H1 (cell line): ENCODE measurements around the gene OR51B2. TPM values are rescaled to one million over a fixed set of nuclear protein-coding genes. Genes with fewer than 3 reads are reported as not detected.

ENCODE experiments used
- EGR1 ChIP-seq: IDR thresholded peaks from 2 replicates; pipeline ENCODE4 v1.6.1; 2011; ENCODE audit warnings: low read depth, low read length, borderline replicate concordance
- EZH2 ChIP-seq: fragments of 200-600 bp; sonication (generic); IDR thresholded peaks from 2 replicates; pipeline ENCODE4 v1.7.1; 2012; ENCODE audit warnings: low read depth, mild to moderate bottlenecking, moderate library complexity, low read length, inconsistent platforms; ENCODE audit not compliant: severe bottlenecking
- MAFK ChIP-seq: IDR thresholded peaks from 2 replicates; pipeline ENCODE4 v1.6.1; 2012; ENCODE audit warnings: low read depth, mild to moderate bottlenecking, improper control_type of control experiment, low read length
- POU5F1 ChIP-seq: IDR thresholded peaks from 2 replicates; pipeline ENCODE4 v1.6.1; 2011; ENCODE audit warnings: low read depth, mild to moderate bottlenecking, low read length, moderate library complexity
- RFX5 ChIP-seq: IDR thresholded peaks from 2 replicates; pipeline ENCODE4 v1.6.1; 2011; ENCODE audit warnings: low read depth, low read length, improper control_type of control experiment, borderline replicate concordance
- RNF2 ChIP-seq: fragments of 200-900, 300-1000 bp; sonication (generic); IDR thresholded peaks from 2 replicates; pipeline ENCODE4 v1.7.1; 2016; ENCODE audit warnings: borderline replicate concordance, low read depth, mild to moderate bottlenecking, antibody characterized with exemption, low read length; ENCODE audit not compliant: poor library complexity, severe bottlenecking; ENCODE audit errors: missing control alignments
- TAF7 ChIP-seq: optimal IDR thresholded peaks from 2 replicates; pipeline ENCODE3; 2011; ENCODE audit warnings: low read depth, mild to moderate bottlenecking, inconsistent platforms, low read length, moderate library complexity, borderline replicate concordance
- TCF12 ChIP-seq: IDR thresholded peaks from 2 replicates; pipeline ENCODE4 v1.6.1; 2011; ENCODE audit warnings: low read depth, mild to moderate bottlenecking, low read length
- polyA plus RNA-seq, 7 experiments: library from polyadenylated mRNA; depleted of rRNA in 3 of 7; stranded (reverse) in 5 of 7; unstranded in 2 of 7; fragments of >200 nt in 5 of 7; fragments of 200-250 nt in 2 of 7; gene quantifications; 1 replicate in 5 of 7; 2 replicates in 1 of 7; 4 replicates in 1 of 7; pipeline versions ENCODE4 v1.2.1 to v1.2.3, GENCODE V29; 2011 to 2013; ENCODE audit warnings: missing spikeins in 2 of 7, mixed read lengths in 2 of 7
- total RNA-seq: library from RNA; stranded (reverse); fragmentation: NEBNext Ultra II Directional; extraction: Animal tissue kit (Norgen Biotek cat#: 25700); gene quantifications from 2 replicates; pipeline ENCODE4 v1.2.1, GENCODE V29; 2021
- TF ChIP-seq, protein P1 (sequence below): IDR thresholded peaks from 2 replicates; pipeline ENCODE4 v1.6.1; 2011; ENCODE audit warnings: low read length, improper control_type of control experiment

Gene OR51B2
- total and polyA plus RNA-seq, 2 of the 8 experiments (the other 6 are each of a cell fraction or from before 2014, with no cell fraction given): not detected

GRCh38 chr11:5288906-5289550, 35.1 kb downstream of the OR51B2 start (continued):
- TF ChIP-seq RNF2: no peak
- TF ChIP-seq POU5F1: no peak
- TF ChIP-seq EZH2: no peak
- TF ChIP-seq MAFK: no peak
- no peak for TF ChIP-seq RFX5
- no peak for TF ChIP-seq TAF7
- TF ChIP-seq EGR1: no peak
- TF ChIP-seq TCF12: no peak
- TF ChIP-seq, protein P1, sequence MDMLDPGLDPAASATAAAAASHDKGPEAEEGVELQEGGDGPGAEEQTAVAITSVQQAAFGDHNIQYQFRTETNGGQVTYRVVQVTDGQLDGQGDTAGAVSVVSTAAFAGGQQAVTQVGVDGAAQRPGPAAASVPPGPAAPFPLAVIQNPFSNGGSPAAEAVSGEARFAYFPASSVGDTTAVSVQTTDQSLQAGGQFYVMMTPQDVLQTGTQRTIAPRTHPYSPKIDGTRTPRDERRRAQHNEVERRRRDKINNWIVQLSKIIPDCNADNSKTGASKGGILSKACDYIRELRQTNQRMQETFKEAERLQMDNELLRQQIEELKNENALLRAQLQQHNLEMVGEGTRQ: no peak
